OCI-LY7 (cell line): ENCODE data around the gene ZNF396.

Experiments used
- CTCF ChIP-seq: fragments of 200-600 bp; sonication (generic); conservative IDR thresholded peaks from 2 replicates; pipeline ENCODE4 v1.5.1; 2014; ENCODE audit warnings: mild to moderate bottlenecking, antibody characterized with exemption, low read length, moderate library complexity, mixed read lengths
- EZH2phosphoT487 ChIP-seq: fragments of 200-600 bp; sonication (generic); IDR thresholded peaks from 2 replicates; pipeline ENCODE4 v1.6.1; 2018; ENCODE audit warnings: low read depth, borderline replicate concordance, mild to moderate bottlenecking, mixed run types, antibody characterized with exemption, low read length, moderate library complexity, mixed read lengths

GRCh38 chr18:35376742-35377695, at the start of gene ZNF396:
- no peak for TF ChIP-seq CTCF
- TF ChIP-seq EZH2phosphoT487, result no peak
